GM06990 (cell line): ENCODE data around the gene HTR2A.

Experiments used
- DNase-seq: peaks from one replicate; pipeline ENCODE4 v3.0.0-alpha.2; 2011; ENCODE audit not compliant: insufficient read length; ENCODE audit errors: extremely low read depth
- H3K27me3 ChIP-seq: replicated peaks from 2 replicates; pipeline ENCODE4 v1.6.0; 2011; ENCODE audit warnings: low read length; ENCODE audit not compliant: control insufficient read depth, insufficient read depth
- H3K36me3 ChIP-seq: 2 replicates; pipeline ENCODE4 v1.5.1; 2011; ENCODE audit warnings: low read length; ENCODE audit not compliant: control insufficient read depth, insufficient read depth
- H3K4me3 ChIP-seq: replicated peaks from 2 replicates; pipeline ENCODE4 v1.5.1; 2011; ENCODE audit warnings: low read depth, mild to moderate bottlenecking, control low read depth, low read length
- CTCF ChIP-seq: IDR thresholded peaks from 2 replicates; pipeline ENCODE4 v1.5.1; 2011; ENCODE audit warnings: low read length, control low read depth, mild to moderate bottlenecking, inconsistent platforms; ENCODE audit not compliant: insufficient read depth, poor library complexity, severe bottlenecking

Gene HTR2A

GRCh38 chr13:46795321-46795720 lies 101.5 kb downstream of the HTR2A start:
- Histone ChIP-seq H3K27me3 (no peaks in the 10 kb centered on the region), H3K36me3 (peaks cover 3% of the 10 kb centered on the region; the same call in 1 of the 2 replicates), H3K4me3 (no peak overlapping the region; the same call in 1 of the 2 replicates)
- DNase-seq = no peak
- no peak for TF ChIP-seq CTCF

GRCh38 chr13:46783504-46783903 lies 113.3 kb downstream of the HTR2A start:
- H3K27me3 ChIP-seq = no peaks in the 10 kb centered on the region
- peaks cover 2% of the 10 kb centered on the region for H3K36me3 ChIP-seq
- DNase-seq = no peak
- H3K4me3 ChIP-seq = no peak overlapping the region
- TF ChIP-seq CTCF = no peak

- peaks cover 2% of the 10 kb centered on the region for H3K36me3 ChIP-seq
- no peak overlapping the region for H3K4me3 ChIP-seq
- H3K27me3 ChIP-seq = no peaks in the 10 kb centered on the region
- TF ChIP-seq CTCF = no peak
- DNase-seq = no peak
These were observed 114.2 kb downstream of the HTR2A start for GRCh38 chr13:46782691-46783090.

- no peak for DNase-seq
- no peak overlapping the region for H3K4me3 ChIP-seq
- TF ChIP-seq CTCF = no peak
- peaks cover 2% of the 10 kb centered on the region for H3K36me3 ChIP-seq
- no peaks in the 10 kb centered on the region for H3K27me3 ChIP-seq
These were observed 114.8 kb downstream of the HTR2A start for GRCh38 chr13:46782066-46782465.
